Activated CD4-positive, CD25-positive, alpha-beta regulatory T cell treated with anti-CD3 and anti-CD28 coated beads, Interleukin-2, amount 50 U/mL, for 72 hours (primary cell): ENCODE results near the gene SLK.

ENCODE experiments used
- DNase-seq: peaks from one replicate; pipeline ENCODE4 v3.0.0; 2021

SLK gene

GRCh38 chr10:104034401-104035193 lies 67.7 kb downstream of the SLK start:
- DNase-seq = no peak

DNA sequence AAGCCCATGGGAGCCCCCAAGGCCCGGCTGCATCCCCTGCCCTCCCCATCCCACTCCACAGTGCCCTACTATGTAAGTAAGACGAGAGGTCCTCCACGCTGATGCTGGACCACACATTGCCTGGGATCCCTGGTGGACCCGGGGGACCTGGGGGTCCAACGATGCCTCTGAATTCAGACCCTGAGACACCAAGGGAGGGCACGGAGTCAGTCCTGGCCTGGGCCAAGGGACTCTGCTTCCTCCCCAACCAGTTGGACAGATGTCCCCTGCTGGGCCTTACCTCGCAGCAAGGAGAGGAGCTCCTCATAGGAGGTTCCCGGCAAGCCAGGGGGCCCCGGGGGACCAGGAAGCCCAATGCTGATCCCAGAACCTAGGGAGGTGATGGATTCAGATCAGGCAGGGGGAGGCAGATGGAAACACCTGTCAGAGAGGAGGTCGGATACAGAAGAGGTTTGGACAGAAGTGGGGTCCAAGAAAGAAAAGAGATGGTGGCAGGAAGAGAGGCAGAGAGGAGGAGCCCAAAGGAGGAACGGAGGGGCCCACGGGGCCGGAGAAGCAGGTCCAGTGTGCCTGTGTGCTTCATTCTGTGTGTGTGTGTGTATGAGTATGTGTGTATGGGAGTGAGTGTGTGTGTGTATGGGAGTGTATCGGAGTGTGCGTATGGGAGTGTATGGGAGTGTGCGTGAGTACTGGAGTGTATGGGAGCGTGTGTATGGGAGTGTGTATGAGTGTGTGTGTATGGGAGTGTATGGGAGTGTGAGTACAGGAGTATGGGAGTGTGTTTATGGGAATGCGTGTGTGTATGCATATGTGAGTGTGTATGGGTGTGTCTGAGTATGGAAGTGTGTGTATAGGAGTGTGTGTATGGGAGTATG lies 68.5 kb downstream of the SLK start:
- DNase-seq = no peak

DNA sequence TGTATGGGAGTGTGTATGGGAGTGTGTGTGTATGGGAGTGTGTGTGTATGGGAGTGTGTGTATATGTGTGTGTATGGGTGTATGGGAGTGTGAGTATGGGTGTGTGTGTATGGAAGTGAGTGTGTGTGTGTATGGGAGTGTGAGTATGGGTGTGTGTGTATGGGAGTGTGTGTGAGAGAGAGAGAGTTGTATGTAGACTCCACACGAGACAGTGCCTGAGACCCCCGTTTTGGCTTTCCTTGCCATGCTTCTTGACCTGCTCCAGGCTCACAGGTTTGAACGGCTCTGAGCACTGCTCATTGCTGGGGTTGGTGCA lies 69.1 kb downstream of the SLK start:
- DNase-seq = no peak

DNA sequence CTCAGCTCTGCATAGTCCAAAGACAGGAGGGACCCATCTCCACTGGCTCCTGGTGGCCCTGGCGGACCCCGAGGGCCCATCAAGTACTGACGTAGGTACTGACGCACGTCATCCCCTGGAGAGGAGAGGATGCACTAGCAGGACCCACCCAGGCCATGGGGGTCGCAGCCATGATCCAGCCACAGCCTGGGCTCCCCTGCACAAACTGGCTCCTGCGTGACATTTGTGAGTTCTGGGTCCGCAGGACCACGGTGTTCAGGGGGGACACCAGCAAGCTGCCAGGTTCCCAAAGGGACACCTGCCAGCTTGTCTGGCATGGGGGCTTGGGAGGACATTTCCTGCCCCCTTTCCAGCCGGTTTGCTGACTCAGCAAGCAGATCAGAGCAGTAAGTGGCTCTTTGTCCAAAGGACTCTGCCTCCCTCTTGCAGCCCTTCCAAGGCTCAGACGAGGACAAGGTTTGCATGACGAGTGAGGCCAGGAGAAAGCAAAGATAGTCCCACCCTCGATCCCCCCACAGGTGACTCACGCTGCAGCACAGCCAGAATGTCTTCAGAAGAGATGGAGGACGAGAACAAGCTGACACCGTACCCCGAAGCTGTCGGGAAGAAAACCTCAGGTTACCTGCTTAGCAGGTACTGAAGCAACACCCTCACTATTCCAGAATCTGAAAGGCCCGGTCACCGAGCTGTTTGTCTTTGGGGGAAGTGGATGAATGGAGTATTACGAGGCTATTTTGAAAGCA lies 69.7 kb downstream of the SLK start:
- no peak for DNase-seq

DNA sequence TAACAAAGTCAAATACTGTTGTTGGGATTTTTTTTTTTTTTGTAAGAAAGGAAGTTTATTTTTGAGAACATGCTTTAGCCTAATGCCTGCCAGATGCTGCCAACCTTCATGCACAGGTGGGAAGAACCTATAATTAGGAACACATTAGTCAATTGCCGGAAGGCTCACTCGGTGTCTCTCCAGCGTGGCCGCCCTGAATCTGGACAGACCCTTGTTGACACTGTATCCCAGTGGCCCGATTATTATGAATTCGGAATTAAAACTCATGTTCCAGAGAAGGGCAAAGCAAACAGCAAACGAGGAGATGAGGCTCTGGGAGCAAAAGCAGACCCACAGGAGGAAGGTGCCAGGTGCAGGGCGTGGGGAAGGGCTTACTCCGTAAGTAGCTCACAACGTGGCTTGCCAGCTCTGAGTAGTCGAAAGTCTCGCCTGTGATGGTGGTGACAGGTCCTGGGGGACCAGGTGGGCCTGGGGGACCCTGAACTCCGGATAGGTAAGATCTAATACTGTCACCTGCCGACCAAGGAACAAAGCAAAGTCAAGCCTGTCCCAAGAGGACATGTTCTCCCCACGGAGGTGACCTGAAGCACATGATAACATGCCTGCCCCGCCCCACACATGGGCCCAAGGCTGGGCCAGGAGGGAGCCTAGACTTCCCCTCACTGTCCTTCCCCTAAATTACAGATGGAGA lies 70.5 kb downstream of the SLK start:
- DNase-seq = no peak

DNA sequence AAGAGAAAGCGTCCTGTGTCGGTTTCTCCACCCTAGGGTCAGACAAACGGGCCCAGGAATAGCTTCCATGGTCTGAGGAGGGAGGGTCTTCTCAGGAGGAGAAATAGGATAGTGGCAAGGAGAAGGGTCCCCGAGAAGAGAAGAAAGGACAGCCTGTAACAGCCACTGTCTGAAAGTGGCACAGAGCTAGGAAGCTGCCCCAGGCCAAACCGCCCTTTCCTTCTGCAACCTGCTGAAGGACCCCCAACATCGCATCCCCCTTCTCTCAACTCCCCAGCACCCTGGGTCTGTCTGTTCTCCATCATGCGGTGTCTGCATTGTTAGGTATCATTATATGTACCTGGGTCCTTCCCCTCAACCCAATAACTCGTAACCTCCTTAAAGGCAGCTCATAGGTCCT lies 71.6 kb downstream of the SLK start:
- DNase-seq = no peak

DNA sequence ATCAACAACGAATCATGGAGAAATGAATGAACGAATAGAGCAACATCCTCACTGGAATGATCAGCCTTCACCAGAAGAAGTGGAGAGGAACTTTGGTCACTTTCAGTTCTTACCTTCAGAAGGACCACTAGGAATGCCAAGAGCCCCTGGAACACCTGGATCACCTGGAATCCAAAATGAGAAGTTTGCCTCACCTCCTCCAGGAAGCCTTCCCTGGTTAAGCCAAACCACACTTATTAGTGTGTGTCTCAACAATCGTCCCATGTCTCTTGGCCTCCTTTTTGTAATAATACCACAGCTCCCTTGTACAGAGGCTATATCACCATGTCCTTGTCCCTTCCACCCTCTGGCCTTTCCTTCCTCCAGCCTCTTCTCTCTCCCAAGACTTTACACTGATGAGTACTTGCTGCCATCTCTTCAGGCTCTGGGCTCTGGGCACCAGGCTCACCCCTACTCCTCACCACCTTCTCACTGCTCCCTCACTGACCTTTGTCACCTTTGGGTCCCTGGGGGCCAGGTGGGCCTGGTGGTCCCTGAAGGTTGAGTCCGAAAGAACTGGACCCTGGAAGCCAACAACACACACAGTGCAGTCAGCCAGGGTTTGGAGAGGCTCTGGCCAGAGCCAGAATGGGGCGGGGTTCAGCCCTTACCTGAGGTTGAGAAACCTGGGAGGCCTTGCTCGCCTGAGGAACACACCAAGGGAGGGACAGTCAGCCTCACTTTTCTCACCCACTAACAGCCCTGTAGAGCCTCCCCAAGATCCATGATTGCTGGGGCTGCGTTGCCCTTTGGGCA lies 72.2 kb downstream of the SLK start:
- no peak for DNase-seq

GRCh38 chr10:104040382-104040781 lies 73.4 kb downstream of the SLK start:
- no peak for DNase-seq

DNA sequence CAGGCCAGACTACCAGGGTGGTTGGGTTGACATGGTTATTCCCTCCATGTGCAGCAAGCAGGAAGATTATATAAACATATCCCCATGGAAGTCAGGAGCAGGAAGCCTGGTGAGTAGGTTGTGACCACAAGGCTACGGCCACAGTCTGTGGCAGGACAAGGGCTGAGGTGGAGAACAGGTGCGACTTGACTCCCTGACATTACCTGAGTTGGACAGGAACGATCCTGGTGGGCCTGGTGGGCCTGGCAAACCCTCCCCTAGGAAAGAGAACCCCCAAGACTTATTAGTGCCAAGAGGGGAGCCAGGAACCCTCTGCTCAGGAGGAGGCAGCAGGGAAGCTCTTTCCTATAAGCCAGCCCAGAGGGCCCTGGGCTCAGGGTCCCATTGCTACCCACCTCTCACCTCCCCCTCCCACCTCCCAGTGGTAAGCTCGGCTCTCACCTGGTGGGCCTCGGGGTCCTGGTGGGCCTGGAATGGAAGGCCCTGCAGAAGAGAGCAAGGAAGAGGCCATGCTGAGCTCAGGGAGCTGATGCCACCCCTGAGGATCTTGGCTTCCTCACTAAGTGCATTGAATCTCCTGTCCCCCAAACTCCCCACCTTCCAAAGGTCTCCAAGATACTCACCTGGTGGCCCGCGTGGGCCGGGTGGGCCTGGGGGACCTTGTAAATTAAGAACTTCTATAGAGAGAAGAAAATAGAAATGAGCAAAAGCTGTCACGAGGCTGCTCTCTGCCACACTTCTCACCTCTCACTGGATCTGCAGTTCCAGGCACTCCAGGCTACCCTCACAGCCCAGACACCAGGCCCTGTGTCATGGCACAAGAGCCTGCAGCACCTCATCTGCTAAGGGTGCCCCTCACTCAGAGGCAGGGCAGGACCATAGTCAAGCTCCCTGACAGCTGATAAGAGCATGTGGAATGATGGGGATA lies 74.2 kb downstream of the SLK start:
- DNase-seq = no peak

- DNase-seq = no peak
Measured at GRCh38 chr10:104041891-104042535, 75.1 kb downstream of the SLK start.

DNA sequence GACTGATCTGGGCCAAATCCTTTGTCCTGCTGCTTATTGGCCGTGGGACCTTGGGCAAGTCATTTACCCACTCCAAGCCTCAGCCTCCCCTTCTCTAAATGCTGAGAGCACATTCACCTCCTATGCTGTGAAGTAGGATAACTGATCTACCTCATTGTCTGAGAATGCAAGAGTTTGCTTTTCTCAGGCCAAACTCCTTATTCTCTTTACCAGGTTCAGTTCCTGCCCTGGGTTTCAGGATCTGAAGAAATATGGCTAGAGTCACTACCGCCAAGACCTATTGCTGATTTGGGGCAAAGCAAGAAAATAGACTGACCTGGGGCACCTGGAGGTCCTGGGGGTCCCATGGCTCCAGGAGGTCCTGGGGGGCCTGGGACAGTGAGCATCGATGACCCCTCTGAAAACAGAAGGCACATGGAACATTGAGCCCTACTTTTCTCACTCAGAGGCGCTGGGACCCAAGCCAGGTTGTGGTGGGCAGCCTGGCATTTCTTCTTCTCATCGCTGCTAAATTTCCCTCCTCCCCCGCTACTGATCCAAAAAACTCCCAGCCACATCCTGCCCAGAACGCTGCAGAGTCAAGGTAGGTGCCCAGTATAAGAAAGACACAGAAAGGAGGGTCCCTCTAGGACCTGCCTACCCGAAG lies 76.4 kb downstream of the SLK start:
- no peak for DNase-seq

- DNase-seq = no peak
Measured at GRCh38 chr10:104043854-104044253, 76.9 kb downstream of the SLK start.

DNA sequence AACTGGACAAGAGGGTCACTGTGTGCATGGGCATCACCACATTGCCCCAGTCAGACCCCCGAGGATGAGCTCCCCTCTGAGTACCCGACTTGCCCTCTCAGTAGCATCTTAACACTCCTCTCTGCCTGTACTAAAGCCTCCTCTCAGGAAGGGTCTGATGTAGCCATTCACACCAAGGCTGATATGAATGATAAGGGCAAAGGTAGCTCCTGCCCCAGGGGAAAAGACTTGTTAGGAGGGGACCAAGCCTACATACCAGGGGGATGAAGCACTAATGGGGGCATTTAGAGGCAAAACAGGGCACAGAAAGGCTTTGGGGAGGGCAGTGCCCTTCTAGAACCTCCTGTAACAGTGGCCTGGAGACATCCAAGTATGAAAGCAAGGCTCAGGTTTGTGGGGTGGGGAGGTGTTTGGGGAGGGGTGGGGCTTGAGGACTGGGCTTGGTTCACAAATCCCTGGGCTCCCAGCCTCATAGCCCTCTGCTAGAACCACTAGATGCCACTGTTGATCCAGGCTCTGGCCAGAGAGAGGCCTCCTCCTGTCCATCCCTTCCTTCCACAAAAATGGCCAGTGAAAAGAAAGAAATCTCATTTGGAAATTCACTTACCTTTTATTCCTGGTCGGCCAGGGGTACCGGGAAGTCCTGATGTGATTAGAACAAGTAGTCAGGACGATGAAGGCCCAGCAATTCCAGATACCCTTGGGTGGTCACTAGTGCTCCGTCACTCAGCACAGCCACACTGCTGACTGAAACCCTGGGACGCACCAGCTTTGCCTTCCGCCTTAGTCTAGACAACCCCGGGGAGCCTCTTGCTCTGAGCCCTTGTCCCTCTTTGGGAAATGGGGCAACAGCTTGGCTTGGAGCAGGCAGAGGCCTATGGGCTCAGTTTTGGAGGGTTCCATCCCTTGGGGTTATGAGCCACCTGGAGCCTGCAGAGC lies 78.5 kb downstream of the SLK start:
- DNase-seq = no peak

DNA sequence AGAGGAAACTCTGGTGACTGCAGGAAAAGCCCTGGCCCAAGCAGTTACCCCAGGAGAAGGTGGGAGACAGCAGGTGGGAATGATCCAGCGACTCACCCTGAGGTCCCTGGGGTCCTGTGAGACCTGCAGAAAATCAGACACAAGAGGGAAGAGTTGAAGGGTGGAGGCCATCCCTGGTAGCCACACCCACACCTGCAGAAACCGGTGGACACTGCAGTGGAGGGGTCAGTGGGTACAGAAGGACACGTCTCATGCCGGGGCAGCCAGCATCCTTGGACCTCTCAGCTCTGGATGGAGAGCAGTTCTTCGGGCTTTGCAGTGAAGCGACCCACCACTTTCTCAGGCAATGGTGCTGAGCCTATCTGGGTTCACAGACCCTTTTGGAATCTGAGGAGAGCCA lies 79.7 kb downstream of the SLK start:
- no peak for DNase-seq

- DNase-seq = no peak
Measured at GRCh38 chr10:104049504-104050250, 82.7 kb downstream of the SLK start.

- DNase-seq = no peak
Measured at GRCh38 chr10:104052431-104052830, 85.5 kb downstream of the SLK start.

DNA sequence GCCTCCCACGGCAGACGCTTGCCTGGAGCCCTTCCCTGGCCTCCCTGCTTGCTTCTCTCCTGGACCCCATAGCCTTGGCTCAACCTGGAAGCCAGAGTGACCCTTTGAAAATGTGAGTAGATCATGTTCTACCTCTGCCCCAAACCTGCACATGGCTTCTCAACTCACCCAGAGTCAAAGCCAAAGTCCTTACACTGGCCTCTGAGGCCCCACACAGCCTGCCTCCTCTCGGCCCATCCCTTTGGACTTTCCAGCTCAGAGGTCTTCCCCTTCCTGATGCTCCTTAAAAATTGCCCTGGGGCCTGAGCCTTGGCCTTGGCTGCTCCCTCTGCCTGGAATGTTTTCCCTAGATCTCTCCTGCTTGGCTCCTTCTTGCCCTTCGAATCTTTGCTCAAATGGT lies 86.3 kb downstream of the SLK start:
- no peak for DNase-seq

DNA sequence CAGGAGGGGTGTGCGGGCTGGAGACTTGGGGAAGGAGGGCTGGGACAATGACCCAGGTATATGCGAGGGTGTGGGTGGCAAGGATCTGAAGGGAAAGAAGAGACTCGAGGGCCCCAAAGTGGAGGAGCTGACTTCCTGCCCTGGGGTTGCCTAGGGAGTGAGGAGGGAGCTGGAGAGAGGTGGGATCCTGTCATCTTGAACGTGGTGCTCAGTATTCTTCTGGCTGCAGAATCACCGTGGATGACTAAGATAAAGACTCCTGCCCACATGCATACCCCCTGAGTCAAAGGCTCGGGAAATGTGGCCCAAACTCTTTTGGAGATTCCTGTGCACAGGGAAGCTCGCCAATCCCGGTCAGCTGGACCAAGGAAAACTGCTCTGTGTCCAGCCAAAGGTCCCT lies 87.5 kb downstream of the SLK start:
- no peak for DNase-seq
